Transverse colon (tissue), 4 donors: ENCODE data around the gene ECHS1.

Experiments used
- CTCF ChIP-seq, 5 experiments: fragments of 200-600 bp in 3 of 5; fragments of 450-650 bp in 2 of 5; sonication (generic) in 3 of 5; IDR thresholded peaks; 1 replicate in 2 of 5; 2 replicates in 3 of 5; pipeline ENCODE4 v1.5.1; 2016 to 2017; ENCODE audit warnings: antibody characterized with exemption in 5 of 5, inconsistent platforms in 3 of 5, mild to moderate bottlenecking in 2 of 5, moderate library complexity in 1 of 5
- POLR2A ChIP-seq: fragments of 450-650 bp; IDR thresholded peaks from one replicate; pipeline ENCODE4 v1.6.1; 2016; ENCODE audit warnings: antibody characterized with exemption, mild to moderate bottlenecking, moderate library complexity
- POLR2AphosphoS5 ChIP-seq, 3 donors: sonication (generic); formaldehyde crosslinking; IDR thresholded peaks; one replicate each; pipeline ENCODE4 v1.6.1; 2016; ENCODE audit warnings: antibody characterized with exemption in 3 of 3

GRCh38 chr10:133405844-133406527 lies 32.8 kb upstream of the ECHS1 start:
- TF ChIP-seq POLR2AphosphoS5 (IDR thresholded peaks at IDR 0.05) (no peak), CTCF (IDR thresholded peaks at IDR 0.05) (no peak), POLR2A (no peak)
